HEK293 (cell line): Measurements from ENCODE around the gene PTPN6.

Experiments used
- CTCF ChIA-PET: fragments of 350-600 bp; formaldehyde crosslinking; extraction: SDS; loops from one replicate; lab custom pipeline; 2021; ENCODE audit warnings: antibody characterized with exemption; lab: Yijun Ruan, JAX
- POLR2A ChIA-PET: fragments of 300-600 bp; formaldehyde crosslinking; extraction: SDS; loops from one replicate; lab custom pipeline; 2020; ENCODE audit warnings: antibody characterized with exemption, inconsistent platforms; lab: Yijun Ruan, JAX
- H3K27ac ChIP-seq: fragments of 200-500 bp; sonication (Bioruptor generic); 2 replicates; pipeline ENCODE4 v1.5.1; 2014; ENCODE audit warnings: low read depth, low read length, control low read depth, inconsistent platforms; ENCODE audit errors: extremely low read depth
- H3K36me3 ChIP-seq, 2 experiments: fragments of 200-500 bp in 1 of 2; sonication (Bioruptor generic) in 1 of 2; 1 replicate in 1 of 2; 2 replicates in 1 of 2; pipeline ENCODE4 v1.5.1; 2014 to 2017; ENCODE audit warnings: inconsistent platforms in 2 of 2, low read length in 2 of 2; ENCODE audit not compliant: control insufficient read depth in 2 of 2, insufficient read depth in 1 of 2
- H3K4me1 ChIP-seq: fragments of 200-500 bp; sonication (Bioruptor generic); 2 replicates; pipeline ENCODE4 v1.5.1; 2014; ENCODE audit warnings: mild to moderate bottlenecking, low read length, inconsistent platforms; ENCODE audit not compliant: control insufficient read depth, insufficient read depth
- H3K4me3 ChIP-seq: 2 replicates; pipeline ENCODE4 v1.5.1; 2011; ENCODE audit warnings: low read depth, mild to moderate bottlenecking, control low read depth, low read length, moderate library complexity
- H3K9me3 ChIP-seq: fragments of 200-500 bp; sonication (Bioruptor generic); 2 replicates; pipeline ENCODE4 v1.5.1; 2014; ENCODE audit warnings: low read depth, low read length, inconsistent platforms; ENCODE audit not compliant: control insufficient read depth, insufficient read depth
- RBAK ChIP-seq: fragments of 450-650 bp; formaldehyde crosslinking; IDR thresholded peaks from 2 replicates; pipeline ENCODE4 v1.5.1; 2016; ENCODE audit warnings: missing biosample characterization, missing genetic modification characterization
- REST ChIP-seq: fragments of 450-650 bp; formaldehyde crosslinking; IDR thresholded peaks from 2 replicates; pipeline ENCODE4 v1.5.1; 2016; ENCODE audit warnings: missing biosample characterization, missing genetic modification characterization
- SP3 ChIP-seq: fragments of 450-650 bp; formaldehyde crosslinking; IDR thresholded peaks from 2 replicates; pipeline ENCODE4 v1.5.1; 2016; ENCODE audit warnings: missing biosample characterization, missing genetic modification characterization
- ZBTB20 ChIP-seq: fragments of 450-650 bp; formaldehyde crosslinking; IDR thresholded peaks from 2 replicates; pipeline ENCODE4 v1.5.1; 2016; ENCODE audit warnings: missing biosample characterization, missing genetic modification characterization
- ZFP69B ChIP-seq: fragments of 450-650 bp; formaldehyde crosslinking; IDR thresholded peaks from 2 replicates; pipeline ENCODE4 v1.5.1; 2016; ENCODE audit warnings: missing biosample characterization, missing genetic modification characterization
- ZNF23 ChIP-seq: fragments of 450-650 bp; formaldehyde crosslinking; IDR thresholded peaks from 2 replicates; pipeline ENCODE4 v1.5.1; 2016; ENCODE audit warnings: missing biosample characterization, missing genetic modification characterization, borderline replicate concordance
- ZNF274 ChIP-seq, 2 experiments: fragments of 200-500 bp in 1 of 2; fragments of 450-650 bp in 1 of 2; sonication (Bioruptor generic) in 1 of 2; formaldehyde crosslinking in 1 of 2; IDR thresholded peaks; 2 replicates each; pipeline versions ENCODE4 v1.5.1 to v1.6.1; 2014 to 2016; ENCODE audit warnings: borderline replicate concordance in 1 of 2, inconsistent platforms in 1 of 2, low read length in 1 of 2, missing biosample characterization in 1 of 2, missing genetic modification characterization in 1 of 2
- ZNF394 ChIP-seq: fragments of 450-650 bp; formaldehyde crosslinking; IDR thresholded peaks from 2 replicates; pipeline ENCODE4 v1.5.1; 2016; ENCODE audit warnings: missing biosample characterization, missing genetic modification characterization, mild to moderate bottlenecking, moderate library complexity, borderline replicate concordance
- ZNF423 ChIP-seq: fragments of 450-650 bp; formaldehyde crosslinking; IDR thresholded peaks from 2 replicates; pipeline ENCODE4 v1.5.1; 2016; ENCODE audit warnings: missing biosample characterization, missing genetic modification characterization
- ZNF544 ChIP-seq: fragments of 450-650 bp; formaldehyde crosslinking; IDR thresholded peaks from 2 replicates; pipeline ENCODE4 v1.5.0; 2017; ENCODE audit warnings: missing biosample characterization, missing genetic modification characterization
- ZNF549 ChIP-seq: fragments of 450-650 bp; IDR thresholded peaks from 2 replicates; pipeline ENCODE4 v1.5.1; 2018; ENCODE audit warnings: missing biosample characterization, missing genetic modification characterization, mild to moderate bottlenecking, inconsistent platforms, moderate library complexity
- ZNF707 ChIP-seq: fragments of 450-650 bp; formaldehyde crosslinking; IDR thresholded peaks from 2 replicates; pipeline ENCODE4 v1.5.1; 2016; ENCODE audit warnings: missing biosample characterization, missing genetic modification characterization
- ZNF747 ChIP-seq: fragments of 450-650 bp; formaldehyde crosslinking; IDR thresholded peaks from 2 replicates; pipeline ENCODE4 v1.5.1; 2016; ENCODE audit warnings: missing biosample characterization, missing genetic modification characterization
- ZNF830 ChIP-seq: fragments of 450-650 bp; IDR thresholded peaks from 2 replicates; pipeline ENCODE4 v1.5.0; 2018; ENCODE audit warnings: missing biosample characterization, missing genetic modification characterization, low read depth, mild to moderate bottlenecking, moderate library complexity
- TF ChIP-seq, protein P1 (sequence below): fragments of 450-650 bp; formaldehyde crosslinking; IDR thresholded peaks from 2 replicates; pipeline ENCODE4 v1.5.1; 2017; ENCODE audit warnings: missing biosample characterization, missing genetic modification characterization
- TF ChIP-seq, protein P2 (sequence below): fragments of 450-650 bp; formaldehyde crosslinking; IDR thresholded peaks from 2 replicates; pipeline ENCODE4 v1.5.1; 2017; ENCODE audit warnings: missing biosample characterization, missing genetic modification characterization
- TF ChIP-seq, protein P3 (sequence below): fragments of 450-650 bp; formaldehyde crosslinking; optimal IDR thresholded peaks from 2 replicates; pipeline ENCODE3; 2016; ENCODE audit warnings: missing biosample characterization, mild to moderate bottlenecking, missing genetic modification characterization
- TF ChIP-seq, protein P4 (sequence below): fragments of 450-650 bp; formaldehyde crosslinking; IDR thresholded peaks from 2 replicates; pipeline ENCODE4 v1.5.1; 2016; ENCODE audit warnings: missing biosample characterization, missing genetic modification characterization, borderline replicate concordance
- TF ChIP-seq, protein P5 (sequence below): fragments of 450-650 bp; formaldehyde crosslinking; IDR thresholded peaks from 2 replicates; pipeline ENCODE4 v1.5.1; 2016; ENCODE audit warnings: missing biosample characterization, missing genetic modification characterization

Gene PTPN6

DNA sequence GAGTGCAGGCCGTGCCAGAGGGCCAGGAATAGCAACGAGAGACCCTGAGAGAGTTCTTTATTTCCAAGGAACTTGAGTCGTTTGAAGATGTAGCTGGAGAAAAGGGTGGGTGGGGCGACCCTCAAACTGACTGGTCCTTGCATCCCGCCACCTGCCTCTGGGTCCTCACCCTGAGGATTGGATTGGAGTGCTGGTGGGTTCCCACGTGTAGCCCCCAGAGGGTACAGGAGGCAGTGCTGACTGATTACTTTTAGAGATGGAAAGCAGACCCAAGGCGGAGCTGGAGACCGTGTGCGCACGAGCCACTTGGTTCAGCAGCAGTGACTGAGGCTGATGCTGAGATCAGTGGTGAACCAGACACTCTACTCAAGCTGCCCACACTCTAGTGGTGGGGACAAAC lies 26.5 kb downstream of the PTPN6 start:
- H3K36me3 ChIP-seq = peaks cover 23 to 94% of the 10 kb centered on the region in 2 experiments
- H3K27ac ChIP-seq = no peak overlapping the region
- ChIA-PET CTCF (interaction anchor here (0.6 to 1.6 kb wide), 3 partner anchors 18 to 230 kb away, joined by 3 to 4 read pairs (median 3); no protein-coding TSS in a partner anchor), POLR2A (interaction anchor here (0.5 to 1.4 kb wide), 5 partner anchors 28 to 106 kb away, joined by 3 to 6 read pairs (median 3); partner anchors contain the start of gene LRRC23)
- no peak overlapping the region for H3K4me3 ChIP-seq
- H3K4me1 ChIP-seq = no peaks in the 10 kb centered on the region
- H3K9me3 ChIP-seq = no peaks in the 10 kb centered on the region
- TF ChIP-seq REST = no peak

GRCh38 chr12:6978188-6978587 lies 27.0 kb downstream of the PTPN6 start:
- H3K4me1 ChIP-seq = no peaks in the 10 kb centered on the region
- H3K27ac ChIP-seq = no peak overlapping the region
- peaks cover 23 to 93% of the 10 kb centered on the region in 2 experiments for H3K36me3 ChIP-seq
- H3K4me3 ChIP-seq = no peak overlapping the region
- ChIA-PET CTCF (interaction anchor here (0.6 to 1.6 kb wide), 4 partner anchors 17 to 229 kb away, joined by 3 to 4 read pairs (median 3); no protein-coding TSS in a partner anchor), POLR2A (interaction anchor here (0.5 to 1.3 kb wide), 4 partner anchors 28 to 93 kb away, joined by 3 to 6 read pairs (median 4); partner anchors contain the start of genes LPCAT3 and LRRC23)
- H3K9me3 ChIP-seq = no peaks in the 10 kb centered on the region
- no peak for TF ChIP-seq ZNF549 (tag by site-specific recombination)
- TF ChIP-seq, protein P1, sequence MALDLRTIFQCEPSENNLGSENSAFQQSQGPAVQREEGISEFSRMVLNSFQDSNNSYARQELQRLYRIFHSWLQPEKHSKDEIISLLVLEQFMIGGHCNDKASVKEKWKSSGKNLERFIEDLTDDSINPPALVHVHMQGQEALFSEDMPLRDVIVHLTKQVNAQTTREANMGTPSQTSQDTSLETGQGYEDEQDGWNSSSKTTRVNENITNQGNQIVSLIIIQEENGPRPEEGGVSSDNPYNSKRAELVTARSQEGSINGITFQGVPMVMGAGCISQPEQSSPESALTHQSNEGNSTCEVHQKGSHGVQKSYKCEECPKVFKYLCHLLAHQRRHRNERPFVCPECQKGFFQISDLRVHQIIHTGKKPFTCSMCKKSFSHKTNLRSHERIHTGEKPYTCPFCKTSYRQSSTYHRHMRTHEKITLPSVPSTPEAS = no peak
- no peak for TF ChIP-seq ZNF544
- no peak for TF ChIP-seq ZNF830 (tag by site-specific recombination)
- no peak for TF ChIP-seq ZBTB20
- TF ChIP-seq ZNF423 (tag by site-specific recombination) = no peak
- TF ChIP-seq RBAK (tag by site-specific recombination) = no peak
- TF ChIP-seq ZNF23 = no peak
- TF ChIP-seq, protein P2, sequence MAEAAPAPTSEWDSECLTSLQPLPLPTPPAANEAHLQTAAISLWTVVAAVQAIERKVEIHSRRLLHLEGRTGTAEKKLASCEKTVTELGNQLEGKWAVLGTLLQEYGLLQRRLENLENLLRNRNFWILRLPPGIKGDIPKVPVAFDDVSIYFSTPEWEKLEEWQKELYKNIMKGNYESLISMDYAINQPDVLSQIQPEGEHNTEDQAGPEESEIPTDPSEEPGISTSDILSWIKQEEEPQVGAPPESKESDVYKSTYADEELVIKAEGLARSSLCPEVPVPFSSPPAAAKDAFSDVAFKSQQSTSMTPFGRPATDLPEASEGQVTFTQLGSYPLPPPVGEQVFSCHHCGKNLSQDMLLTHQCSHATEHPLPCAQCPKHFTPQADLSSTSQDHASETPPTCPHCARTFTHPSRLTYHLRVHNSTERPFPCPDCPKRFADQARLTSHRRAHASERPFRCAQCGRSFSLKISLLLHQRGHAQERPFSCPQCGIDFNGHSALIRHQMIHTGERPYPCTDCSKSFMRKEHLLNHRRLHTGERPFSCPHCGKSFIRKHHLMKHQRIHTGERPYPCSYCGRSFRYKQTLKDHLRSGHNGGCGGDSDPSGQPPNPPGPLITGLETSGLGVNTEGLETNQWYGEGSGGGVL (tag by site-specific recombination) = no peak
- TF ChIP-seq, protein P3, sequence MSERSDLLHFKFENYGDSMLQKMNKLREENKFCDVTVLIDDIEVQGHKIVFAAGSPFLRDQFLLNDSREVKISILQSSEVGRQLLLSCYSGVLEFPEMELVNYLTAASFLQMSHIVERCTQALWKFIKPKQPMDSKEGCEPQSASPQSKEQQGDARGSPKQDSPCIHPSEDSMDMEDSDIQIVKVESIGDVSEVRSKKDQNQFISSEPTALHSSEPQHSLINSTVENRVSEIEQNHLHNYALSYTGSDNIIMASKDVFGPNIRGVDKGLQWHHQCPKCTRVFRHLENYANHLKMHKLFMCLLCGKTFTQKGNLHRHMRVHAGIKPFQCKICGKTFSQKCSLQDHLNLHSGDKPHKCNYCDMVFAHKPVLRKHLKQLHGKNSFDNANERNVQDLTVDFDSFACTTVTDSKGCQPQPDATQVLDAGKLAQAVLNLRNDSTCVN (tag by site-specific recombination) = no peak
- no peak for TF ChIP-seq ZNF747 (tag by site-specific recombination)
- no peak for TF ChIP-seq SP3 (tag by site-specific recombination)
- no peak for TF ChIP-seq ZNF394
- TF ChIP-seq, protein P4, sequence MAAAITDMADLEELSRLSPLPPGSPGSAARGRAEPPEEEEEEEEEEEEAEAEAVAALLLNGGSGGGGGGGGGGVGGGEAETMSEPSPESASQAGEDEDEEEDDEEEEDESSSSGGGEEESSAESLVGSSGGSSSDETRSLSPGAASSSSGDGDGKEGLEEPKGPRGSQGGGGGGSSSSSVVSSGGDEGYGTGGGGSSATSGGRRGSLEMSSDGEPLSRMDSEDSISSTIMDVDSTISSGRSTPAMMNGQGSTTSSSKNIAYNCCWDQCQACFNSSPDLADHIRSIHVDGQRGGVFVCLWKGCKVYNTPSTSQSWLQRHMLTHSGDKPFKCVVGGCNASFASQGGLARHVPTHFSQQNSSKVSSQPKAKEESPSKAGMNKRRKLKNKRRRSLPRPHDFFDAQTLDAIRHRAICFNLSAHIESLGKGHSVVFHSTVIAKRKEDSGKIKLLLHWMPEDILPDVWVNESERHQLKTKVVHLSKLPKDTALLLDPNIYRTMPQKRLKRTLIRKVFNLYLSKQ (tag by site-specific recombination) = no peak
- TF ChIP-seq, protein P5, sequence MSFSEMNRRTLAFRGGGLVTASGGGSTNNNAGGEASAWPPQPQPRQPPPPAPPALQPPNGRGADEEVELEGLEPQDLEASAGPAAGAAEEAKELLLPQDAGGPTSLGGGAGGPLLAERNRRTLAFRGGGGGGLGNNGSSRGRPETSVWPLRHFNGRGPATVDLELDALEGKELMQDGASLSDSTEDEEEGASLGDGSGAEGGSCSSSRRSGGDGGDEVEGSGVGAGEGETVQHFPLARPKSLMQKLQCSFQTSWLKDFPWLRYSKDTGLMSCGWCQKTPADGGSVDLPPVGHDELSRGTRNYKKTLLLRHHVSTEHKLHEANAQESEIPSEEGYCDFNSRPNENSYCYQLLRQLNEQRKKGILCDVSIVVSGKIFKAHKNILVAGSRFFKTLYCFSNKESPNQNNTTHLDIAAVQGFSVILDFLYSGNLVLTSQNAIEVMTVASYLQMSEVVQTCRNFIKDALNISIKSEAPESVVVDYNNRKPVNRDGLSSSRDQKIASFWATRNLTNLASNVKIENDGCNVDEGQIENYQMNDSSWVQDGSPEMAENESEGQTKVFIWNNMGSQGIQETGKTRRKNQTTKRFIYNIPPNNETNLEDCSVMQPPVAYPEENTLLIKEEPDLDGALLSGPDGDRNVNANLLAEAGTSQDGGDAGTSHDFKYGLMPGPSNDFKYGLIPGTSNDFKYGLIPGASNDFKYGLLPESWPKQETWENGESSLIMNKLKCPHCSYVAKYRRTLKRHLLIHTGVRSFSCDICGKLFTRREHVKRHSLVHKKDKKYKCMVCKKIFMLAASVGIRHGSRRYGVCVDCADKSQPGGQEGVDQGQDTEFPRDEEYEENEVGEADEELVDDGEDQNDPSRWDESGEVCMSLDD = no peak
- TF ChIP-seq ZNF707 = no peak
- no peak for TF ChIP-seq ZFP69B (tag by site-specific recombination)
- no peak for TF ChIP-seq ZNF274 (IDR thresholded peaks at IDR 0.05; ENCODE audit: low read length)
- no peak for TF ChIP-seq ZNF274 (tag by site-specific recombination; IDR thresholded peaks at IDR 0.05; ENCODE audit: borderline replicate concordance)
